ENCODE data around the gene PLSCR4. TPM values are rescaled to one million over a fixed set of nuclear protein-coding genes. Genes with fewer than 3 reads are reported as not detected.
"Not testable (repeated sequence)": the region's sequence is repeated elsewhere in the genome, so short reads cannot be mapped to it uniquely, and the experiment has no call there.

The PLSCR4 gene
- total RNA-seq, 1 experiment from 2014 or later: 9.1 TPM

DNA sequence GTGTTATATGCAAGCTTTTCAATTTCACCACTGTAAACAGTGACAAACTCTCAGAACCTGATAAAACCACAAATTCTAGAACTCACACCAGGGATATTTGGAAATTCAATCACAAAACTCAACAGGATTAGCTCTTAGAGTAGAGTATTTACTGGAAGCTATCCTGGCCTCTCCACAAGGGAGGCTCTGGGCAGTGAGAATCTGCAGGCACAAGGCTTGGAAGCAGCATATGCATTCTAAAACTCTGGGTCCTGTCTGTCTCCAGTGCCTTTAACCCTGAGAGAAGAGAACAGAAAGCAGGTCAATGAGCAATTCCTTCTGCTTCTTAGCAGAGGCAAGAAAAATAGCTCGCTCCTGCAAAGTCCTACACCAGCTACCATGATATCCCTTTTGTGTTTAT is 23.4 kb downstream of the PLSCR4 start:
- no peaks in the 10 kb centered on the region for H3K9me3 ChIP-seq
- TF ChIP-seq, protein P1, sequence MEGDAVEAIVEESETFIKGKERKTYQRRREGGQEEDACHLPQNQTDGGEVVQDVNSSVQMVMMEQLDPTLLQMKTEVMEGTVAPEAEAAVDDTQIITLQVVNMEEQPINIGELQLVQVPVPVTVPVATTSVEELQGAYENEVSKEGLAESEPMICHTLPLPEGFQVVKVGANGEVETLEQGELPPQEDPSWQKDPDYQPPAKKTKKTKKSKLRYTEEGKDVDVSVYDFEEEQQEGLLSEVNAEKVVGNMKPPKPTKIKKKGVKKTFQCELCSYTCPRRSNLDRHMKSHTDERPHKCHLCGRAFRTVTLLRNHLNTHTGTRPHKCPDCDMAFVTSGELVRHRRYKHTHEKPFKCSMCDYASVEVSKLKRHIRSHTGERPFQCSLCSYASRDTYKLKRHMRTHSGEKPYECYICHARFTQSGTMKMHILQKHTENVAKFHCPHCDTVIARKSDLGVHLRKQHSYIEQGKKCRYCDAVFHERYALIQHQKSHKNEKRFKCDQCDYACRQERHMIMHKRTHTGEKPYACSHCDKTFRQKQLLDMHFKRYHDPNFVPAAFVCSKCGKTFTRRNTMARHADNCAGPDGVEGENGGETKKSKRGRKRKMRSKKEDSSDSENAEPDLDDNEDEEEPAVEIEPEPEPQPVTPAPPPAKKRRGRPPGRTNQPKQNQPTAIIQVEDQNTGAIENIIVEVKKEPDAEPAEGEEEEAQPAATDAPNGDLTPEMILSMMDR (IDR thresholded peaks at IDR 0.05; ENCODE audit: insufficient read depth in 1 of 2, low read depth in 1 of 2, low read length in 1 of 2, severe bottlenecking in 1 of 2, unreplicated experiment in 1 of 2): no peak
- H3K36me3 ChIP-seq (ENCODE audit: control insufficient read depth, insufficient read depth, low read length): no peaks in the 10 kb centered on the region
- H3K27me3 ChIP-seq (replicated peaks; ENCODE audit: control insufficient read depth, insufficient read depth, low read length): no peaks in the 10 kb centered on the region
- no peak overlapping the region for H3K4me3 ChIP-seq (ENCODE audit: low read depth, low read length)
- no peaks in the 10 kb centered on the region for H3K27me3 Mint-ChIP-seq (ENCODE audit: insufficient read depth, unreplicated experiment)
- no peak overlapping the region for H3K4me3 Mint-ChIP-seq (ENCODE audit: unreplicated experiment)
- intact Hi-C loops (cut with micrococcal nuclease; ENCODE audit: unreplicated experiment): no loop called here
- no peak overlapping the region for H3K27ac Mint-ChIP-seq (ENCODE audit: unreplicated experiment)
- POLR2A ChIA-PET: no interaction called here
- peaks cover 7% of the 10 kb centered on the region for H3K4me1 Mint-ChIP-seq (ENCODE audit: low read depth, unreplicated experiment)
- no peak for DNase-seq
- peaks cover 9% of the 10 kb centered on the region for H3K9me3 Mint-ChIP-seq (ENCODE audit: unreplicated experiment)
- CTCF ChIA-PET: no interaction called here
- H3K36me3 Mint-ChIP-seq (ENCODE audit: insufficient read depth, unreplicated experiment): no peaks in the 10 kb centered on the region
- peaks cover 14% of the 10 kb centered on the region for H3K4me1 ChIP-seq
- no TSS peak for BruUV-seq (replicated peaks)

DNA sequence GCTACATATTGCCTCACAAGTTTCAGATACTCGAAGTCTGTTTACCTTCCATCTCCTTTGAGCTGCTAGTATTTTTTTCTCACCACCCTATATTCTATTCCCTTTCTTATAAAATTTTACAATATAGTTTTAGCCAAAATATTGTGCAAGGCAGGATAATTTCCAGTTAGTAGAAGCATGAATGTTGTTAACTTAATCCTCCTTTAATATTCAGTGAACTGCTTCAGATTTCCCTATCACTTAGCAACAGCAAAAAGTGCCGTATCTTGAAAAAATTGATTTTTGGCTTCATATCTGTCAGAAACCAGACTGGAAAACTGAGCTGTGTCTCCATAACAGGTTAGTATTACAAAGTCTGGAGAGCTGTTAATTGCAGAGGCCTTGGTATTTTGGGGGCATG is 24.0 kb downstream of the PLSCR4 start:
- ChIA-PET CTCF (no interaction called here), POLR2A (no interaction called here)
- no peaks in the 10 kb centered on the region for H3K36me3 Mint-ChIP-seq (ENCODE audit: insufficient read depth, unreplicated experiment)
- no peak overlapping the region for H3K4me3 Mint-ChIP-seq (ENCODE audit: unreplicated experiment)
- Histone ChIP-seq H3K4me1 (peaks cover 19% of the 10 kb centered on the region), H3K27me3 (replicated peaks; ENCODE audit: control insufficient read depth, insufficient read depth, low read length) (no peaks in the 10 kb centered on the region), H3K9me3 (no peaks in the 10 kb centered on the region), H3K36me3 (ENCODE audit: control insufficient read depth, insufficient read depth, low read length) (no peaks in the 10 kb centered on the region), H3K4me3 (ENCODE audit: low read depth, low read length) (no peak overlapping the region)
- TF ChIP-seq, protein P1 (IDR thresholded peaks at IDR 0.05; ENCODE audit: insufficient read depth in 1 of 2, low read depth in 1 of 2, low read length in 1 of 2, severe bottlenecking in 1 of 2, unreplicated experiment in 1 of 2): no peak
- BruUV-seq (replicated peaks): no TSS peak
- intact Hi-C loops (cut with micrococcal nuclease; ENCODE audit: unreplicated experiment): no loop called here
- no peaks in the 10 kb centered on the region for H3K27me3 Mint-ChIP-seq (ENCODE audit: insufficient read depth, unreplicated experiment)
- H3K4me1 Mint-ChIP-seq (ENCODE audit: low read depth, unreplicated experiment): peaks cover 11% of the 10 kb centered on the region
- H3K9me3 Mint-ChIP-seq (ENCODE audit: unreplicated experiment): peaks cover 9% of the 10 kb centered on the region
- no peak for DNase-seq
- H3K27ac Mint-ChIP-seq (ENCODE audit: unreplicated experiment): no peak overlapping the region

DNA sequence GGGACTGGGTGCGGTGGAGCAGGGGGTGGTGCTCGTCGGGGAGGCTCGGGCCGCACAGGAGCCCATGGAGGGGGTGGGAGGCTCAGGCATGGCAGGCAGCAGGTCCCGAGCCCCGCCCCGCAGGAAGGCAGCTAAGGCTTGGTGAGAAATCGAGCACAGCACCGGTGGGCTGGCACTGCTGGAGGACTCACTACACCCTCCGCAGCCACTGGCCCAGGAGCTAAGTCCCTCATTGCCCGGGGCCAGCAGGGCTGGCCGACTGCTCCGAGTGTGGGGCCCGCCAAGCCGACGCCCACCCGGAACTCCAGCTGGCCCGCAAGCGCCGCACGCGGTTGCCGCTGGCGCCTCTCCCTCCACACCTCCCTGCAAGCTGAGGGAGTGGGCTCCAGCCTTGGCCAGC is 25.4 kb downstream of the PLSCR4 start:
- H3K4me1 Mint-ChIP-seq (ENCODE audit: low read depth, unreplicated experiment): peaks cover 14% of the 10 kb centered on the region
- H3K27me3 ChIP-seq (replicated peaks; ENCODE audit: control insufficient read depth, insufficient read depth, low read length); BruUV-seq (replicated peaks); H3K36me3 ChIP-seq (ENCODE audit: control insufficient read depth, insufficient read depth, low read length); H3K9me3 ChIP-seq; H3K27me3 Mint-ChIP-seq (ENCODE audit: insufficient read depth, unreplicated experiment); intact Hi-C loops (cut with micrococcal nuclease; ENCODE audit: unreplicated experiment); DNase-seq; H3K4me3 Mint-ChIP-seq (ENCODE audit: unreplicated experiment); CTCF ChIA-PET; H3K27ac Mint-ChIP-seq (ENCODE audit: unreplicated experiment); H3K36me3 Mint-ChIP-seq (ENCODE audit: insufficient read depth, unreplicated experiment); H3K4me3 ChIP-seq (ENCODE audit: low read depth, low read length); POLR2A ChIA-PET; H3K9me3 Mint-ChIP-seq (ENCODE audit: unreplicated experiment): not testable (repeated sequence)
- H3K4me1 ChIP-seq: peaks cover 32% of the 10 kb centered on the region
